H9 (cell line): Measurements from ENCODE around the gene CDKAL1. TPM values are rescaled to one million over a fixed set of nuclear protein-coding genes. Genes with fewer than 3 reads are reported as not detected.

Experiments
- DNase-seq: peaks from one replicate; pipeline ENCODE4 v3.0.0-alpha.2; 2017
- H2AFZ ChIP-seq: one replicate; pipeline ENCODE4 v1.6.1; 2013; ENCODE audit warnings: mild to moderate bottlenecking, low read length, control low read depth, moderate library complexity
- H2AK5ac ChIP-seq: 2 replicates; pipeline ENCODE4 v1.6.1; 2013; ENCODE audit warnings: low read length, control low read depth, mixed read lengths; ENCODE audit not compliant: insufficient read length
- H2BK120ac ChIP-seq: one replicate; pipeline ENCODE4 v1.6.1; 2013; ENCODE audit warnings: low read depth, mild to moderate bottlenecking, low read length, control low read depth, inconsistent platforms; ENCODE audit not compliant: poor library complexity, severe bottlenecking
- H2BK12ac ChIP-seq: 2 replicates; pipeline ENCODE4 v1.6.1; 2013; ENCODE audit warnings: low read length, control low read depth, mixed read lengths, low read depth; ENCODE audit not compliant: insufficient read length
- H2BK15ac ChIP-seq: 2 replicates; pipeline ENCODE4 v1.6.1; 2013; ENCODE audit warnings: low read depth, low read length, control low read depth
- H2BK20ac ChIP-seq: one replicate; pipeline ENCODE4 v1.6.1; 2013; ENCODE audit warnings: low read depth, mild to moderate bottlenecking, low read length, control low read depth, inconsistent platforms; ENCODE audit not compliant: poor library complexity, severe bottlenecking
- H2BK5ac ChIP-seq: 2 replicates; pipeline ENCODE4 v1.6.1; 2013; ENCODE audit warnings: low read length, control low read depth, mixed read lengths; ENCODE audit not compliant: insufficient read length
- H3K14ac ChIP-seq: 2 replicates; pipeline ENCODE4 v1.6.1; 2013; ENCODE audit warnings: low read length, control low read depth; ENCODE audit not compliant: insufficient read depth
- H3K18ac ChIP-seq: 2 replicates; pipeline ENCODE4 v1.6.1; 2013; ENCODE audit warnings: low read depth, mild to moderate bottlenecking, mixed read lengths, low read length, control low read depth; ENCODE audit not compliant: insufficient read length
- H3K23ac ChIP-seq: 2 replicates; pipeline ENCODE4 v1.6.1; 2013; ENCODE audit warnings: low read length, control low read depth, mixed read lengths, low read depth; ENCODE audit not compliant: insufficient read length
- H3K23me2 ChIP-seq: 2 replicates; pipeline ENCODE4 v1.6.1; 2013; ENCODE audit warnings: low read depth, mild to moderate bottlenecking, mixed read lengths, low read length, control low read depth; ENCODE audit not compliant: insufficient read length, poor library complexity, severe bottlenecking
- H3K27ac ChIP-seq: 2 replicates; pipeline ENCODE4 v1.5.1; 2013; ENCODE audit warnings: low read length, control low read depth, mixed read lengths, low read depth; ENCODE audit not compliant: insufficient read length
- H3K27me3 ChIP-seq: 2 replicates; pipeline ENCODE4 v1.6.1; 2013; ENCODE audit warnings: low read length, control low read depth, inconsistent platforms; ENCODE audit not compliant: insufficient read depth
- H3K4ac ChIP-seq: 2 replicates; pipeline ENCODE4 v1.6.1; 2013; ENCODE audit warnings: low read depth, mild to moderate bottlenecking, control low read depth, inconsistent platforms, low read length, moderate library complexity
- H3K4me1 ChIP-seq: 2 replicates; pipeline ENCODE4 v1.6.1; 2013; ENCODE audit warnings: low read length, control low read depth, inconsistent platforms; ENCODE audit not compliant: insufficient read depth
- H3K4me2 ChIP-seq: 2 replicates; pipeline ENCODE4 v1.6.1; 2013; ENCODE audit warnings: low read length, control low read depth, mixed read lengths; ENCODE audit not compliant: insufficient read length, insufficient read depth
- H3K56ac ChIP-seq: 2 replicates; pipeline ENCODE4 v1.6.1; 2013; ENCODE audit warnings: low read depth, mild to moderate bottlenecking, mixed read lengths, low read length, control low read depth; ENCODE audit not compliant: insufficient read length
- H3K79me1 ChIP-seq: 2 replicates; pipeline ENCODE4 v1.6.1; 2013; ENCODE audit warnings: low read depth, mild to moderate bottlenecking, moderate library complexity, low read length, control low read depth, inconsistent platforms; ENCODE audit not compliant: insufficient read depth, poor library complexity, severe bottlenecking
- H3K79me2 ChIP-seq: 2 replicates; pipeline ENCODE4 v1.6.1; 2013; ENCODE audit warnings: low read length, control low read depth, inconsistent platforms; ENCODE audit not compliant: insufficient read depth
- H3K9ac ChIP-seq: 2 replicates; pipeline ENCODE4 v1.6.1; 2013; ENCODE audit warnings: low read length, control low read depth, mixed read lengths; ENCODE audit not compliant: insufficient read length; ENCODE audit errors: extremely low read depth
- H3K9me3 ChIP-seq: one replicate; pipeline ENCODE4 v1.6.1; 2013; ENCODE audit warnings: low read depth, low read length, inconsistent platforms; ENCODE audit not compliant: control insufficient read depth
- H3T11ph ChIP-seq: one replicate; pipeline ENCODE4 v1.6.1; 2013; ENCODE audit warnings: mild to moderate bottlenecking, low read length, control low read depth, inconsistent platforms
- H4K20me1 ChIP-seq: one replicate; pipeline ENCODE4 v1.6.1; 2013; ENCODE audit not compliant: control insufficient read depth, insufficient read length, insufficient read depth
- H4K5ac ChIP-seq: 2 replicates; pipeline ENCODE4 v1.6.1; 2013; ENCODE audit warnings: low read depth, mild to moderate bottlenecking, mixed read lengths, low read length, control low read depth; ENCODE audit not compliant: insufficient read length
- H4K8ac ChIP-seq: replicated peaks from 2 replicates; pipeline ENCODE4 v1.6.1; 2013; ENCODE audit warnings: low read length, control low read depth, mixed read lengths, low read depth; ENCODE audit not compliant: insufficient read length
- H4K91ac ChIP-seq: 2 replicates; pipeline ENCODE4 v1.6.1; 2013; ENCODE audit warnings: low read depth, mild to moderate bottlenecking, moderate library complexity, mixed read lengths, low read length, control low read depth; ENCODE audit not compliant: insufficient read length
- H3K27ac Mint-ChIP-seq, 3 experiments: 2 replicates in 2 of 3; 3 replicates in 1 of 3; pipeline ENCODE4 v1.8.0; 2020 to 2021; ENCODE audit warnings: mixed read lengths in 3 of 3, mild to moderate bottlenecking in 1 of 3, moderate library complexity in 1 of 3
- H3K27me3 Mint-ChIP-seq: 2 replicates; pipeline ENCODE4 v1.8.0; 2021; ENCODE audit warnings: low read depth, mild to moderate bottlenecking, moderate library complexity, mixed read lengths
- H3K36me3 Mint-ChIP-seq, 3 experiments: 2 replicates in 2 of 3; 3 replicates in 1 of 3; pipeline ENCODE4 v1.8.0; 2020 to 2021; ENCODE audit warnings: low read depth in 3 of 3, mixed read lengths in 3 of 3; ENCODE audit not compliant: insufficient read depth in 1 of 3
- H3K4me1 Mint-ChIP-seq, 2 experiments: 2 replicates each; pipeline ENCODE4 v1.8.0; 2020; ENCODE audit warnings: mixed read lengths in 2 of 2
- H3K4me3 Mint-ChIP-seq, 2 experiments: 2 replicates in 1 of 2; 3 replicates in 1 of 2; pipeline ENCODE4 v1.8.0; 2020 to 2021; ENCODE audit warnings: mild to moderate bottlenecking in 2 of 2, mixed read lengths in 2 of 2, moderate library complexity in 1 of 2
- H3K9me3 Mint-ChIP-seq, 2 experiments: 2 replicates in 1 of 2; 3 replicates in 1 of 2; pipeline ENCODE4 v1.8.0; 2020; ENCODE audit warnings: mild to moderate bottlenecking in 2 of 2, mixed read lengths in 2 of 2, moderate library complexity in 1 of 2
- CTCF ChIP-seq: fragments of 200-600 bp; sonication (generic); conservative IDR thresholded peaks from 3 replicates; pipeline ENCODE4 v1.8.0; 2021; ENCODE audit warnings: antibody characterized with exemption, mild to moderate bottlenecking
- WGBS: extraction: QIAGEN DNeasy Blood & Tissue Kit; methylation state at CpG from one replicate; pipeline ENCODE4 v1.1.7; 2013; ENCODE audit warnings: missing lambda C conversion rate, low lambda C conversion rate, mixed read lengths; ENCODE audit not compliant: insufficient read length; ENCODE audit errors: extremely low coverage; 5-methylcytosine and 5-hydroxymethylcytosine counted together
- total RNA-seq: library from RNA; stranded (reverse); gene quantifications from 2 replicates; pipeline ENCODE4 v1.2.1, GENCODE V29; 2021

CDKAL1 gene
- total RNA-seq, 1 experiment from 2014 or later: 23.0 TPM

GRCh38 chr6:20770773-20771172 lies 236.5 kb downstream of the CDKAL1 start:
- Histone ChIP-seq H3K14ac (no peak overlapping the region), H4K20me1 (no peaks in the 10 kb centered on the region), H3K4me1 (peaks cover 3% of the 10 kb centered on the region; the same call in 1 of the 2 replicates), H3K4ac (no peak overlapping the region), H3K23ac (no peak overlapping the region), H4K91ac (no peak overlapping the region), H3K9ac (no peak overlapping the region), H2BK20ac (no peak overlapping the region), H3T11ph (no peak overlapping the region), H2AFZ (no peak overlapping the region), H3K79me2 (no peaks in the 10 kb centered on the region), H2BK5ac (no peak overlapping the region), H3K27me3 (no peaks in the 10 kb centered on the region), H4K8ac (no peak overlapping the region), H3K4me2 (no peak overlapping the region), H2AK5ac (no peak overlapping the region), H3K9me3 (no peaks in the 10 kb centered on the region), H3K27ac (no peak overlapping the region), H3K79me1 (no peaks in the 10 kb centered on the region), H2BK15ac (no peak overlapping the region), H3K18ac (no peak overlapping the region), H2BK12ac (no peak overlapping the region), H3K23me2 (no peaks in the 10 kb centered on the region), H4K5ac (no peak overlapping the region), H3K56ac (no peak overlapping the region), H2BK120ac (no peak overlapping the region)
- Mint-ChIP-seq H3K4me1 (peaks cover 17 to 27% of the 10 kb centered on the region in 2 experiments), H3K9me3 (no peaks in the 10 kb centered on the region), H3K27ac (peak overlapping the region in 1 of 3 experiments; percentile 52; a peak in 1 of 7 replicates), H3K27me3 (no peaks in the 10 kb centered on the region), H3K36me3 (no peaks in the 10 kb centered on the region), H3K4me3 (no peak overlapping the region)
- no peak for TF ChIP-seq CTCF
- DNase-seq: no peak
- no CpG with 5 or more reads among the region's 1 CpG for WGBS
